Endodermal cell (in vitro differentiated cells): ENCODE data around the gene CYGB. TPM values are rescaled to one million over a fixed set of nuclear protein-coding genes. Genes with fewer than 3 reads are reported as not detected.
"Not testable (repeated sequence)": the region's sequence is repeated elsewhere in the genome, so short reads cannot be mapped to it uniquely, and the experiment has no call there.

Source experiments
- DNase-seq: peaks from one replicate; pipeline ENCODE4 v3.0.0-alpha.2; 2017
- H3K27ac ChIP-seq: 2 replicates; pipeline ENCODE4 v1.5.1; 2013; ENCODE audit warnings: mild to moderate bottlenecking, low read depth, low read length, moderate library complexity
- H3K27me3 ChIP-seq: 2 replicates; pipeline ENCODE4 v1.6.1; 2013; ENCODE audit warnings: mild to moderate bottlenecking, low read length, moderate library complexity; ENCODE audit not compliant: insufficient read depth, control insufficient read depth, poor library complexity, severe bottlenecking
- H3K36me3 ChIP-seq: 2 replicates; pipeline ENCODE4 v1.7.0; 2013; ENCODE audit warnings: mild to moderate bottlenecking, low read length, moderate library complexity; ENCODE audit not compliant: control insufficient read depth, insufficient read depth
- H3K4me1 ChIP-seq: one replicate; pipeline ENCODE4 v1.7.0; 2013; ENCODE audit warnings: low read length; ENCODE audit not compliant: control insufficient read depth, insufficient read depth
- H3K4me3 ChIP-seq: 2 replicates; pipeline ENCODE4 v1.5.1; 2013; ENCODE audit warnings: mild to moderate bottlenecking, low read length, moderate library complexity
- H3K9ac ChIP-seq: 2 replicates; pipeline ENCODE4 v1.6.1; 2013; ENCODE audit warnings: mild to moderate bottlenecking, low read length, moderate library complexity; ENCODE audit not compliant: poor library complexity, severe bottlenecking; ENCODE audit errors: extremely low read depth
- H3K9me3 ChIP-seq: 2 replicates; pipeline ENCODE4 v1.6.1; 2013; ENCODE audit warnings: mild to moderate bottlenecking, low read length, moderate library complexity; ENCODE audit not compliant: control insufficient read depth
- H3K27ac Mint-ChIP-seq: 2 replicates; pipeline ENCODE4 v1.8.0; 2020; ENCODE audit warnings: mixed read lengths
- H3K27me3 Mint-ChIP-seq: 2 replicates; pipeline ENCODE4 v1.8.0; 2021; ENCODE audit warnings: mild to moderate bottlenecking, mixed read lengths; ENCODE audit not compliant: insufficient read depth
- H3K36me3 Mint-ChIP-seq: 2 replicates; pipeline ENCODE4 v1.8.0; 2020; ENCODE audit warnings: low read depth, mixed read lengths
- H3K4me1 Mint-ChIP-seq: 2 replicates; pipeline ENCODE4 v1.8.0; 2020; ENCODE audit warnings: mixed read lengths
- H3K4me3 Mint-ChIP-seq: 2 replicates; pipeline ENCODE4 v1.8.0; 2020; ENCODE audit warnings: mild to moderate bottlenecking, moderate library complexity, mixed read lengths
- H3K9me3 Mint-ChIP-seq: 2 replicates; pipeline ENCODE4 v1.8.0; 2020; ENCODE audit warnings: mild to moderate bottlenecking, mixed read lengths
- CTCF ChIP-seq: fragments of 200-600 bp; sonication (generic); conservative IDR thresholded peaks from 2 replicates; pipeline ENCODE4 v1.5.0; 2021; ENCODE audit warnings: antibody characterized with exemption, mild to moderate bottlenecking
- WGBS, 2 experiments: methylation state at CpG; one replicate each; pipeline versions ENCODE4 v1.1.5 to v1.1.7; 2013; ENCODE audit warnings: missing lambda C conversion rate in 2 of 2, mixed read lengths in 1 of 2; ENCODE audit not compliant: insufficient coverage in 1 of 2, insufficient read length in 1 of 2; 5-methylcytosine and 5-hydroxymethylcytosine counted together
- total RNA-seq, 2 donors: library from RNA; stranded (reverse); fragmentation: NEBNext Ultra II Directional in 1 of 2; extraction: Animal tissue kit (Norgen Biotek cat#: 25700) in 1 of 2; gene quantifications; 2 replicates in 1 of 2; 3 replicates in 1 of 2; pipeline ENCODE4 v1.2.1, GENCODE V29; 2021

Gene CYGB
- total RNA-seq, 2 donors from 2014 or later: 2.0 to 3.4 TPM

- Mint-ChIP-seq H3K27me3 (peaks cover 19% of the 10 kb centered on the region), H3K9me3 (no peaks in the 10 kb centered on the region), H3K4me3 (no peak overlapping the region), H3K27ac (peak overlapping the region; percentile 39), H3K36me3 (no peaks in the 10 kb centered on the region), H3K4me1 (peaks cover 8% of the 10 kb centered on the region)
- H3K4me1 ChIP-seq: no peaks in the 10 kb centered on the region
- H3K9me3 ChIP-seq: no peaks in the 10 kb centered on the region
- H3K4me3 ChIP-seq: no peak overlapping the region
- DNase-seq: no peak
- 88 to 89% methylated on average over 12 to 25 of the region's 25 CpGs for WGBS, 2 experiments
- peaks cover 5% of the 10 kb centered on the region for H3K27me3 ChIP-seq
- no peak overlapping the region for H3K9ac ChIP-seq
- TF ChIP-seq CTCF: no peak
- H3K36me3 ChIP-seq: no peaks in the 10 kb centered on the region
- H3K27ac ChIP-seq: no peak overlapping the region
Observed at GRCh38 chr17:76524598-76525512, 12.7 kb downstream of the CYGB start.

GRCh38 chr17:76523084-76524037, 14.1 kb downstream of the CYGB start:
- H3K4me3 Mint-ChIP-seq: no peak overlapping the region
- peaks cover 21% of the 10 kb centered on the region for H3K27me3 Mint-ChIP-seq
- no peaks in the 10 kb centered on the region for H3K9me3 Mint-ChIP-seq
- no peaks in the 10 kb centered on the region for H3K36me3 Mint-ChIP-seq
- Histone ChIP-seq H3K27ac (no peak overlapping the region), H3K36me3 (no peaks in the 10 kb centered on the region), H3K9ac (no peak overlapping the region), H3K27me3 (peaks cover 5% of the 10 kb centered on the region), H3K4me1 (no peaks in the 10 kb centered on the region), H3K9me3 (no peaks in the 10 kb centered on the region), H3K4me3 (no peak overlapping the region)
- WGBS, 2 experiments: 25 to 58% methylated on average over 10 to 35 of the region's 35 CpGs
- TF ChIP-seq CTCF: peak; percentile 100
- no peak overlapping the region for H3K27ac Mint-ChIP-seq
- peak; percentile 98 for DNase-seq
- peaks cover 8% of the 10 kb centered on the region for H3K4me1 Mint-ChIP-seq

GRCh38 chr17:76521683-76522082, 15.8 kb downstream of the CYGB start:
- not testable (repeated sequence) for H3K27ac Mint-ChIP-seq, H3K4me1 ChIP-seq, H3K27ac ChIP-seq, H3K27me3 ChIP-seq, H3K36me3 Mint-ChIP-seq, H3K9me3 ChIP-seq, H3K4me3 ChIP-seq, H3K9ac ChIP-seq, H3K4me3 Mint-ChIP-seq, H3K4me1 Mint-ChIP-seq, H3K36me3 ChIP-seq, H3K9me3 Mint-ChIP-seq, DNase-seq
- peaks cover 21% of the 10 kb centered on the region for H3K27me3 Mint-ChIP-seq
- 95 to 98% methylated on average over 10 of the region's 10 CpGs for WGBS, 2 experiments
